Measurements from ENCODE around the gene YPEL1.
"Not testable (repeated sequence)": the region's sequence is repeated elsewhere in the genome, so short reads cannot be mapped to it uniquely, and the experiment has no call there.

The YPEL1 gene

GRCh38 chr22:21684492-21685163, 51.0 kb downstream of the YPEL1 start:
- no peak for DNase-seq (ENCODE audit: low spot score)

- no peak for DNase-seq (ENCODE audit: low spot score)
These were observed 52.2 kb downstream of the YPEL1 start for GRCh38 chr22:21683401-21683811.

GRCh38 chr22:21682385-21683175, 53.0 kb downstream of the YPEL1 start:
- DNase-seq (ENCODE audit: low spot score): no peak

- DNase-seq (ENCODE audit: low spot score): no peak
These were observed 53.8 kb downstream of the YPEL1 start for GRCh38 chr22:21681566-21682370.

- no peak for DNase-seq (ENCODE audit: low spot score)
These were observed 54.6 kb downstream of the YPEL1 start for GRCh38 chr22:21680830-21681565.

GRCh38 chr22:21679383-21679782, 56.2 kb downstream of the YPEL1 start:
- no peak for DNase-seq (ENCODE audit: low spot score)

- DNase-seq (ENCODE audit: low spot score): not testable (repeated sequence)
These were observed 56.8 kb downstream of the YPEL1 start for GRCh38 chr22:21678842-21679241.

GRCh38 chr22:21677606-21678443, 57.8 kb downstream of the YPEL1 start:
- no peak for DNase-seq (ENCODE audit: low spot score)

GRCh38 chr22:21674638-21675245, 60.9 kb downstream of the YPEL1 start:
- no peak for DNase-seq (ENCODE audit: low spot score)

- DNase-seq (ENCODE audit: low spot score): no peak
These were observed 61.9 kb downstream of the YPEL1 start for GRCh38 chr22:21673534-21674321.

- no peak for DNase-seq (ENCODE audit: low spot score)
These were observed 63.4 kb downstream of the YPEL1 start for GRCh38 chr22:21672107-21672629.

GRCh38 chr22:21669026-21669425, 66.6 kb downstream of the YPEL1 start:
- DNase-seq (ENCODE audit: low spot score): no peak

- DNase-seq (ENCODE audit: low spot score): no peak
These were observed 68.8 kb downstream of the YPEL1 start for GRCh38 chr22:21666786-21667185.

- no peak for DNase-seq (ENCODE audit: low spot score)
These were observed 70.3 kb downstream of the YPEL1 start for GRCh38 chr22:21665047-21665851.

- no peak for DNase-seq (ENCODE audit: low spot score)
These were observed 71.9 kb downstream of the YPEL1 start for GRCh38 chr22:21663738-21664137.

- no peak for DNase-seq (ENCODE audit: low spot score)
These were observed 73.6 kb downstream of the YPEL1 start for GRCh38 chr22:21661991-21662390.

GRCh38 chr22:21660904-21661303, 74.7 kb downstream of the YPEL1 start:
- DNase-seq (ENCODE audit: low spot score): no peak

GRCh38 chr22:21659864-21660525, 75.6 kb downstream of the YPEL1 start:
- DNase-seq (ENCODE audit: low spot score): no peak

All from SK-N-DZ (cell line).